GM12878 (cell line): ENCODE data around the gene IP6K3. TPM values are rescaled to one million over a fixed set of nuclear protein-coding genes. Genes with fewer than 3 reads are reported as not detected.

Experiments
- ATAC-seq: fragments of 200-7000 bp; cut with Tn5 transposase; 3 replicates; pipeline ENCODE4 v1.9.1; 2020; ENCODE audit warnings: mild to moderate bottlenecking, moderate library complexity
- BruUV-seq: library from RNA; stranded (reverse); fragments of 400-500 nt; replicated peaks from 2 replicates; lab custom pipeline; 2021; lab: Mats Ljungman, UMichigan
- CTCF ChIA-PET: fragments of 300-600 bp; sonication (Branson Sonifier 250); formaldehyde crosslinking; extraction: SDS; loops from one replicate; lab custom pipeline; 2021; ENCODE audit warnings: inconsistent platforms; lab: Yijun Ruan, JAX
- POLR2A ChIA-PET: fragments of 350-600 bp; formaldehyde crosslinking; extraction: SDS; loops from one replicate; lab custom pipeline; 2021; ENCODE audit warnings: inconsistent platforms; lab: Charles Lee
- RAD21 ChIA-PET: fragments of 300-600 bp; sonication (Branson Sonifier 250); formaldehyde crosslinking; loops from one replicate; lab custom pipeline; 2023; ENCODE audit warnings: antibody characterized with exemption; ENCODE audit not compliant: unreplicated experiment; lab: Charles Lee
- SMC1A ChIA-PET: fragments of 300-600 bp; sonication (Branson Sonifier 250); formaldehyde crosslinking; loops from one replicate; lab custom pipeline; 2023; ENCODE audit not compliant: unreplicated experiment, uncharacterized antibody; lab: Charles Lee
- DNase-seq: peaks from one replicate; pipeline ENCODE4 v3.0.0-alpha.2; 2011; ENCODE audit warnings: low read depth, low spot score
- FAIRE-seq: peaks from 3 replicates; lab custom pipeline; 2011; peaks lifted over from hg19 to GRCh38; lab: Jason Lieb, UNC
- H2AFZ ChIP-seq: 2 replicates; pipeline ENCODE4 v1.6.0; 2011; ENCODE audit warnings: low read depth, low read length, control low read depth; ENCODE audit not compliant: control insufficient read depth
- H3K27ac ChIP-seq: 2 replicates; pipeline ENCODE4 v1.5.1; 2011; ENCODE audit warnings: control low read depth; ENCODE audit not compliant: control insufficient read depth, insufficient read depth
- H3K27me3 ChIP-seq, 2 experiments: replicated peaks in 1 of 2; 2 replicates each; pipeline versions ENCODE4 v1.6.0 to v1.6.1; 2011; ENCODE audit warnings: low read length in 1 of 2; ENCODE audit not compliant: control insufficient read depth in 2 of 2, insufficient read depth in 2 of 2
- H3K36me3 ChIP-seq, 2 experiments: 2 replicates each; pipeline ENCODE4 v1.5.1; 2011; ENCODE audit warnings: low read length in 1 of 2; ENCODE audit not compliant: control insufficient read depth in 2 of 2, insufficient read depth in 2 of 2
- H3K4me1 ChIP-seq: 2 replicates; pipeline ENCODE4 v1.6.1; 2011; ENCODE audit warnings: mild to moderate bottlenecking, low read length, moderate library complexity, mixed read lengths; ENCODE audit not compliant: control insufficient read depth, insufficient read depth
- H3K4me2 ChIP-seq: 2 replicates; pipeline ENCODE4 v1.6.0; 2011; ENCODE audit warnings: control low read depth; ENCODE audit not compliant: control insufficient read depth, insufficient read depth
- H3K4me3 ChIP-seq: fragments of 200-600 bp; sonication (generic); 2 replicates; pipeline ENCODE4 v1.5.1; 2016
- H3K79me2 ChIP-seq: 2 replicates; pipeline ENCODE4 v1.6.0; 2011; ENCODE audit warnings: low read length; ENCODE audit not compliant: control insufficient read depth, insufficient read depth
- H3K9ac ChIP-seq: 2 replicates; pipeline ENCODE4 v1.8.0; 2011; ENCODE audit warnings: low read length, control low read depth, mixed read lengths; ENCODE audit not compliant: control insufficient read depth, insufficient read depth
- H3K9me3 ChIP-seq: replicated peaks from 3 replicates; pipeline ENCODE4 v1.5.1; 2011; ENCODE audit warnings: mild to moderate bottlenecking, low read length; ENCODE audit not compliant: control insufficient read depth, insufficient read depth
- H4K20me1 ChIP-seq: 2 replicates; pipeline ENCODE4 v1.6.0; 2011; ENCODE audit not compliant: control insufficient read depth, insufficient read depth
- ATF2 ChIP-seq: IDR thresholded peaks from 2 replicates; pipeline ENCODE4 v1.6.1; 2012; ENCODE audit warnings: low read length, inconsistent platforms
- BCL11A ChIP-seq: IDR thresholded peaks from 2 replicates; pipeline ENCODE4 v1.6.1; 2011; ENCODE audit warnings: low read depth, low read length
- BMI1 ChIP-seq: fragments of 450-650 bp; IDR thresholded peaks from 2 replicates; pipeline ENCODE4 v1.6.1; 2016; ENCODE audit warnings: mild to moderate bottlenecking, moderate library complexity, borderline replicate concordance
- BRCA1 ChIP-seq: IDR thresholded peaks from 2 replicates; pipeline ENCODE4 v1.6.1; 2011; ENCODE audit warnings: low read depth, low read length, improper control_type of control experiment
- EZH2 ChIP-seq: IDR thresholded peaks from 2 replicates; pipeline ENCODE4 v1.6.1; 2012; ENCODE audit warnings: low read depth, mild to moderate bottlenecking, control low read depth, inconsistent platforms, low read length, borderline replicate concordance; ENCODE audit not compliant: control insufficient read depth
- HCFC1 ChIP-seq: fragments of 150-350 bp; IDR thresholded peaks from 2 replicates; pipeline ENCODE4 v1.6.1; 2014; ENCODE audit warnings: low read length
- IKZF1 ChIP-seq: fragments of 450-650 bp; conservative IDR thresholded peaks from 2 replicates; pipeline ENCODE4 v1.6.1; 2017; ENCODE audit warnings: antibody characterized with exemption, mild to moderate bottlenecking
- IRF5 ChIP-seq: fragments of 450-650 bp; IDR thresholded peaks from 2 replicates; pipeline ENCODE4 v1.6.1; 2017; ENCODE audit warnings: borderline replicate concordance
- MYB ChIP-seq: fragments of 150-350 bp; IDR thresholded peaks from 2 replicates; pipeline ENCODE4 v1.6.1; 2014; ENCODE audit warnings: mild to moderate bottlenecking, low read depth, low read length, borderline replicate concordance
- NBN ChIP-seq: fragments of 450-650 bp; IDR thresholded peaks from 2 replicates; pipeline ENCODE4 v1.6.1; 2016
- RAD51 ChIP-seq: fragments of 450-650 bp; IDR thresholded peaks from 2 replicates; pipeline ENCODE4 v1.6.1; 2016; ENCODE audit warnings: moderate library complexity, mild to moderate bottlenecking, inconsistent platforms
- SREBF2 ChIP-seq: IDR thresholded peaks from 2 replicates; pipeline ENCODE4 v1.6.1; 2012; ENCODE audit warnings: mild to moderate bottlenecking, low read length
- ZNF207 ChIP-seq: fragments of 450-650 bp; IDR thresholded peaks from 2 replicates; pipeline ENCODE4 v1.6.1; 2014; ENCODE audit warnings: antibody characterized with exemption, mild to moderate bottlenecking, borderline replicate concordance
- ZNF687 ChIP-seq: fragments of 450-650 bp; IDR thresholded peaks from 2 replicates; pipeline ENCODE4 v1.6.1; 2017; ENCODE audit warnings: mild to moderate bottlenecking, moderate library complexity
- WGBS: methylation state at CpG from one replicate; pipeline ENCODE4 v1.1.6; 2016; ENCODE audit warnings: low lambda C conversion rate; ENCODE audit not compliant: insufficient replicate concordance, insufficient coverage; ENCODE audit errors: missing lambda C conversion rate; 5-methylcytosine and 5-hydroxymethylcytosine counted together
- in situ Hi-C: fragments of 300-500 bp; cut with MboI; formaldehyde crosslinking; loops from 9 replicates; pipeline ENCODE4 v1.14.3; 2018; ENCODE audit warnings: mixed read lengths
- intact Hi-C: fragments of 100-400 bp; cut with micrococcal nuclease; formaldehyde crosslinking; loops from one replicate; pipeline ENCODE4 v1.14.2; 2022; ENCODE audit not compliant: unreplicated experiment
- polyA plus RNA-seq, 11 experiments: library from polyadenylated mRNA; depleted of rRNA in 4 of 11; unstranded in 6 of 11; stranded (reverse) in 5 of 11; fragments of >200 nt; fragmentation: Nextera tagmentation in 4 of 11; fragmentation: Illumina TruSeq in 1 of 11; extraction: Ambion mirVana in 4 of 11; extraction: Trizol in 1 of 11; gene quantifications; 1 replicate in 1 of 11; 2 replicates in 10 of 11; pipeline versions ENCODE4 v1.2.1 to v1.2.3, GENCODE V29; 2011 to 2016; ENCODE audit warnings: inconsistent platforms in 2 of 11, missing spikeins in 2 of 11, low read depth in 1 of 11
- total RNA-seq, 4 experiments: library from RNA; depleted of rRNA in 3 of 4; stranded (reverse); fragments of >200 nt in 3 of 4; fragmentation: Illumina TruSeq in 1 of 4; extraction: Trizol in 1 of 4; gene quantifications; 2 replicates each; pipeline versions ENCODE4 v1.2.1 to v1.2.3, GENCODE V29; 2013 to 2021

IP6K3 gene
- total and polyA plus RNA-seq, 10 of the 15 experiments (the other 5 are each of a cell fraction or from before 2014, with no cell fraction given), result 0.02 to 0.15 (median 0.09) TPM; not detected in 7

GRCh38 chr6:33769248-33769821 lies 22.6 kb upstream of the IP6K3 start:
- no peaks in the 10 kb centered on the region for H3K9me3 ChIP-seq
- in situ Hi-C loops (loop anchor here (5.0 kb wide), 1 partner anchor 388 kb away; no protein-coding TSS in a partner anchor), intact Hi-C loops (no loop called here)
- H3K36me3 ChIP-seq, result no peaks in the 10 kb centered on the region; a peak in 1 of 4 replicates
- no peak overlapping the region for H3K9ac ChIP-seq
- DNase-seq, result no peak
- TF ChIP-seq BCL11A, result no peak
- no peak for TF ChIP-seq ZNF687
- TF ChIP-seq BRCA1, result no peak
- no peak for TF ChIP-seq SREBF2
- no peak for TF ChIP-seq EZH2
- TF ChIP-seq NBN, result no peak
- TF ChIP-seq HCFC1, result no peak
- TF ChIP-seq BMI1, result no peak
- no peak for TF ChIP-seq ATF2
- no peak for TF ChIP-seq IKZF1
- no peak for TF ChIP-seq ZNF207
- TF ChIP-seq RAD51, result no peak
- TF ChIP-seq MYB, result no peak
- TF ChIP-seq IRF5, result no peak
- ATAC-seq, result no peak
- ChIA-PET SMC1A (interaction anchor here (1.5 to 2.6 kb wide), 2 partner anchors 58 to 258 kb away, joined by 3 to 9 read pairs; partner anchors contain the start of gene UQCC2), POLR2A (no interaction called here), CTCF (interaction anchor here (1.0 to 5.9 kb wide), 13 partner anchors 10 to 593 kb away, joined by 3 to 49 read pairs (median 4); partner anchors contain the start of gene UQCC2), RAD21 (interaction anchor here (1.3 to 4.6 kb wide), 3 partner anchors 182 to 258 kb away, joined by 3 to 25 read pairs (median 4); no protein-coding TSS in a partner anchor)
- no peaks in the 10 kb centered on the region; the same call in 1 of the 2 replicates for H3K4me1 ChIP-seq
- WGBS, result 61% methylated on average over 10 of the region's 10 CpGs
- BruUV-seq, result no TSS peak
- H3K79me2 ChIP-seq, result no peaks in the 10 kb centered on the region
- H3K4me3 ChIP-seq, result no peak overlapping the region
- no peaks in the 10 kb centered on the region; a peak in 1 of 4 replicates for H3K27me3 ChIP-seq
- FAIRE-seq, result no peak
- H3K27ac ChIP-seq, result no peak overlapping the region
- H3K4me2 ChIP-seq, result no peak overlapping the region
- no peak overlapping the region for H2AFZ ChIP-seq
- no peaks in the 10 kb centered on the region for H4K20me1 ChIP-seq
